GM23338 (cell line): ENCODE measurements around the gene ITIH2. TPM values are rescaled to one million over a fixed set of nuclear protein-coding genes. Genes with fewer than 3 reads are reported as not detected.
"Not testable (repeated sequence)": the region's sequence is repeated elsewhere in the genome, so short reads cannot be mapped to it uniquely, and the experiment has no call there.

ENCODE experiments used
- ATAC-seq: fragments of 200-7000 bp; cut with Tn5 transposase; 3 replicates; pipeline ENCODE4 v1.9.1; 2020
- DNase-seq: peaks from one replicate; pipeline ENCODE4 v3.0.0-alpha.2; 2015; ENCODE audit warnings: low spot score
- H2AFZ ChIP-seq: fragments of 200-600 bp; sonication (generic); 2 replicates; pipeline ENCODE4 v1.8.0; 2016; ENCODE audit warnings: antibody characterized with exemption, mild to moderate bottlenecking, moderate library complexity
- H3F3A ChIP-seq: fragments of 200-600 bp; sonication (generic); replicated peaks from 2 replicates; pipeline ENCODE4 v1.8.0; 2017; ENCODE audit warnings: antibody characterized with exemption, mixed run types, low read depth
- H3K27ac ChIP-seq: fragments of 200-600 bp; sonication (generic); 2 replicates; pipeline ENCODE4 v1.6.1; 2016; ENCODE audit warnings: low read depth
- H3K27me3 ChIP-seq: fragments of 200-600 bp; sonication (generic); 2 replicates; pipeline ENCODE4 v1.8.0; 2016; ENCODE audit warnings: mild to moderate bottlenecking, mixed run types, moderate library complexity; ENCODE audit not compliant: insufficient read depth
- H3K36me3 ChIP-seq: fragments of 200-600 bp; sonication (generic); 2 replicates; pipeline ENCODE4 v1.8.0; 2016; ENCODE audit warnings: mild to moderate bottlenecking; ENCODE audit not compliant: insufficient read depth
- H3K4me1 ChIP-seq: fragments of 200-600 bp; sonication (generic); 2 replicates; pipeline ENCODE4 v1.8.0; 2016; ENCODE audit warnings: mild to moderate bottlenecking, moderate library complexity; ENCODE audit not compliant: insufficient read depth
- H3K4me2 ChIP-seq: fragments of 200-600 bp; sonication (generic); 2 replicates; pipeline ENCODE4 v1.7.1; 2017; ENCODE audit warnings: mixed run types
- H3K4me3 ChIP-seq: fragments of 200-600 bp; sonication (generic); 2 replicates; pipeline ENCODE4 v1.6.1; 2016; ENCODE audit warnings: mixed run types
- H3K79me2 ChIP-seq: fragments of 200-600 bp; sonication (generic); replicated peaks from 2 replicates; pipeline ENCODE4 v1.8.0; 2017; ENCODE audit warnings: mild to moderate bottlenecking; ENCODE audit not compliant: insufficient read depth
- H3K9me2 ChIP-seq: fragments of 200-600 bp; sonication (generic); 2 replicates; pipeline ENCODE4 v1.8.0; 2017; ENCODE audit not compliant: insufficient read depth
- H4K20me1 ChIP-seq: fragments of 200-600 bp; sonication (generic); replicated peaks from 2 replicates; pipeline ENCODE4 v1.8.0; 2017; ENCODE audit warnings: mild to moderate bottlenecking; ENCODE audit not compliant: insufficient read depth
- H3K27ac Mint-ChIP-seq: 2 replicates; pipeline ENCODE4 v1.8.0; 2020; ENCODE audit warnings: inconsistent platforms, mild to moderate bottlenecking, moderate library complexity, mixed read lengths
- H3K27me3 Mint-ChIP-seq: 3 replicates; pipeline ENCODE4 v1.8.0; 2022; ENCODE audit warnings: low read depth, mild to moderate bottlenecking, moderate library complexity, mixed read lengths, inconsistent platforms; ENCODE audit not compliant: insufficient read depth, poor library complexity
- H3K36me3 Mint-ChIP-seq: 3 replicates; pipeline ENCODE4 v1.8.0; 2021; ENCODE audit warnings: low read depth, mild to moderate bottlenecking, inconsistent platforms, moderate library complexity, mixed read lengths
- H3K4me1 Mint-ChIP-seq: 3 replicates; pipeline ENCODE4 v1.8.0; 2020; ENCODE audit warnings: mild to moderate bottlenecking, inconsistent platforms, mixed read lengths
- H3K4me3 Mint-ChIP-seq: 3 replicates; pipeline ENCODE4 v1.8.0; 2021; ENCODE audit warnings: moderate library complexity, mild to moderate bottlenecking, inconsistent platforms, mixed read lengths
- H3K9me3 Mint-ChIP-seq: 3 replicates; pipeline ENCODE4 v1.8.0; 2020; ENCODE audit warnings: moderate library complexity, mild to moderate bottlenecking, inconsistent platforms, mixed read lengths
- CREB1 ChIP-seq: fragments of 250-450 bp; sonication (Bioruptor Pico); IDR thresholded peaks from 2 replicates; pipeline ENCODE4 v1.5.0; 2020; ENCODE audit warnings: low read depth, mild to moderate bottlenecking, moderate library complexity
- CTCF ChIP-seq, 2 experiments: fragments of 200-600 bp in 1 of 2; sonication (generic) in 1 of 2; conservative IDR thresholded peaks; 2 replicates each; pipeline versions ENCODE4 v1.5.1 to v1.6.1; 2016 to 2017; ENCODE audit warnings: antibody characterized with exemption in 2 of 2, low read depth in 2 of 2, mild to moderate bottlenecking in 2 of 2, moderate library complexity in 1 of 2
- EZH2 ChIP-seq: fragments of 200-600 bp; sonication (generic); IDR thresholded peaks from one replicate; pipeline ENCODE4 v1.8.0; 2017; ENCODE audit warnings: antibody characterized with exemption, mild to moderate bottlenecking, low read depth; ENCODE audit not compliant: unreplicated experiment
- POLR2AphosphoS5 ChIP-seq: IDR thresholded peaks from 2 replicates; pipeline ENCODE4 v1.6.1; 2016; ENCODE audit warnings: antibody characterized with exemption, low read depth
- STAT1 ChIP-seq: IDR thresholded peaks from one replicate; pipeline ENCODE4 v1.6.1; 2016; ENCODE audit warnings: antibody characterized with exemption; ENCODE audit not compliant: unreplicated experiment
- ZNF331 ChIP-seq: fragments of 250-450 bp; sonication (Bioruptor Pico); IDR thresholded peaks from 2 replicates; pipeline ENCODE4 v1.5.0; 2020; ENCODE audit warnings: low read depth, mild to moderate bottlenecking, moderate library complexity
- ZNF462 ChIP-seq: fragments of 250-450 bp; sonication (Bioruptor Pico); IDR thresholded peaks from 2 replicates; pipeline ENCODE4 v1.5.0; 2020; ENCODE audit warnings: mild to moderate bottlenecking, moderate library complexity
- polyA plus RNA-seq: library from polyadenylated mRNA; unstranded; fragments of >200 nt; fragmentation: Nextera tagmentation; extraction: Ambion mirVana; gene quantifications from 2 replicates; pipeline ENCODE4 v1.2.1, GENCODE V29; 2016
- total RNA-seq: library from RNA; depleted of rRNA; stranded (reverse); fragments of >200 nt; shearing (Covaris generic); gene quantifications from 2 replicates; pipeline ENCODE4 v1.2.3, GENCODE V29; 2014

Gene ITIH2
- total and polyA plus RNA-seq, 2 experiments from 2014 or later = 0.10 TPM; not detected in 1

GRCh38 chr10:7679256-7679655 is 23.9 kb upstream of the ITIH2 start:
- H2AFZ ChIP-seq = no peak overlapping the region
- H3K27me3 ChIP-seq = no peaks in the 10 kb centered on the region
- H3K4me3 Mint-ChIP-seq = no peak overlapping the region
- no peak overlapping the region for H3K27ac ChIP-seq
- no peaks in the 10 kb centered on the region for H3K9me2 ChIP-seq
- no peaks in the 10 kb centered on the region for H3F3A ChIP-seq
- H3K36me3 Mint-ChIP-seq = no peaks in the 10 kb centered on the region
- no peak overlapping the region for H3K4me3 ChIP-seq
- H3K4me1 ChIP-seq = no peaks in the 10 kb centered on the region
- DNase-seq = no peak
- H3K27ac Mint-ChIP-seq = no peak overlapping the region
- H4K20me1 ChIP-seq = no peaks in the 10 kb centered on the region
- no peaks in the 10 kb centered on the region for H3K79me2 ChIP-seq
- no peak overlapping the region for H3K4me2 ChIP-seq
- TF ChIP-seq EZH2 = no peak
- TF ChIP-seq STAT1 = no peak
- H3K4me1 Mint-ChIP-seq = no peaks in the 10 kb centered on the region
- H3K27me3 Mint-ChIP-seq = peaks cover 2% of the 10 kb centered on the region
- no peak for ATAC-seq
- no peaks in the 10 kb centered on the region for H3K36me3 ChIP-seq
- peaks cover 3% of the 10 kb centered on the region; the same call in 2 of the 3 replicates for H3K9me3 Mint-ChIP-seq

GRCh38 chr10:7680078-7680477 is 23.0 kb upstream of the ITIH2 start:
- not testable (repeated sequence) for H3K4me2 ChIP-seq, ATAC-seq, H3K4me1 ChIP-seq, H3K36me3 Mint-ChIP-seq, H3K9me2 ChIP-seq, H4K20me1 ChIP-seq, H3K27me3 ChIP-seq, H3K27ac ChIP-seq, H3K36me3 ChIP-seq, H3K27ac Mint-ChIP-seq, H3K4me3 Mint-ChIP-seq, H3K4me1 Mint-ChIP-seq, H2AFZ ChIP-seq, H3K9me3 Mint-ChIP-seq, H3K4me3 ChIP-seq, H3F3A ChIP-seq, DNase-seq, H3K79me2 ChIP-seq, H3K27me3 Mint-ChIP-seq

- Histone ChIP-seq H3F3A (no peaks in the 10 kb centered on the region), H3K79me2 (no peaks in the 10 kb centered on the region), H3K4me1 (0 out of 2 replicates have a peak, but pooled peaks cover 2% of the 10 kb centered on the region), H3K36me3 (no peaks in the 10 kb centered on the region), H2AFZ (no peak overlapping the region), H3K27me3 (no peaks in the 10 kb centered on the region), H3K4me3 (no peak overlapping the region), H3K27ac (no peak overlapping the region), H3K4me2 (no peak overlapping the region), H4K20me1 (no peaks in the 10 kb centered on the region), H3K9me2 (no peaks in the 10 kb centered on the region)
- peaks cover 6% of the 10 kb centered on the region for H3K27me3 Mint-ChIP-seq
- DNase-seq (no peak), ATAC-seq (no peak)
- H3K27ac Mint-ChIP-seq = no peak overlapping the region
- H3K9me3 Mint-ChIP-seq = peaks cover 25% of the 10 kb centered on the region
- H3K4me3 Mint-ChIP-seq = no peak overlapping the region
- no peaks in the 10 kb centered on the region for H3K4me1 Mint-ChIP-seq
- H3K36me3 Mint-ChIP-seq = peaks cover 10% of the 10 kb centered on the region
- TF ChIP-seq STAT1 (no peak), ZNF331 (CRISPR knock-in tag) (no peak), CTCF (conservative IDR thresholded peaks at IDR 0.05; ENCODE audit: low read depth in 2 of 2) (no peak), ZNF462 (CRISPR knock-in tag) (no peak), EZH2 (no peak), POLR2AphosphoS5 (no peak), CREB1 (CRISPR knock-in tag) (no peak)
Measured at GRCh38 chr10:7686351-7687171, 16.6 kb upstream of the ITIH2 start.
